Osteoblast (primary cell): ENCODE measurements around the gene PHLDB1. TPM values are rescaled to one million over a fixed set of nuclear protein-coding genes. Genes with fewer than 3 reads are reported as not detected.

Experiments used
- DNase-seq: peaks from one replicate; pipeline ENCODE4 v3.0.0; 2011; ENCODE audit warnings: low spot score, mixed read lengths; ENCODE audit not compliant: insufficient read length; ENCODE audit errors: missing footprints
- H2AFZ ChIP-seq: 2 replicates; pipeline ENCODE4 v1.6.0; 2011; ENCODE audit warnings: mild to moderate bottlenecking, low read length
- H3K27ac ChIP-seq: 2 replicates; pipeline ENCODE4 v1.5.1; 2011; ENCODE audit warnings: mild to moderate bottlenecking, low read depth, low read length, moderate library complexity
- H3K27me3 ChIP-seq: 2 replicates; pipeline ENCODE4 v1.6.0; 2012; ENCODE audit warnings: mild to moderate bottlenecking, control low read depth, inconsistent platforms, low read length, moderate library complexity; ENCODE audit not compliant: insufficient read depth
- H3K36me3 ChIP-seq: 2 replicates; pipeline ENCODE4 v1.5.1; 2011; ENCODE audit warnings: mild to moderate bottlenecking, low read length, control low read depth, moderate library complexity; ENCODE audit not compliant: insufficient read depth
- H3K4me1 ChIP-seq: 2 replicates; pipeline ENCODE4 v1.5.1; 2011; ENCODE audit warnings: mild to moderate bottlenecking, low read length, control low read depth, moderate library complexity; ENCODE audit not compliant: insufficient read depth
- H3K4me2 ChIP-seq: 2 replicates; pipeline ENCODE4 v1.6.0; 2011; ENCODE audit warnings: mild to moderate bottlenecking, low read length; ENCODE audit not compliant: insufficient read depth
- H3K4me3 ChIP-seq: fragments of 200-600 bp; sonication (generic); 3 replicates; pipeline ENCODE4 v1.5.1; 2012; ENCODE audit warnings: mild to moderate bottlenecking, low read length, inconsistent platforms; ENCODE audit not compliant: insufficient read depth
- H3K79me2 ChIP-seq: 2 replicates; pipeline ENCODE4 v1.6.0; 2012; ENCODE audit warnings: mild to moderate bottlenecking, low read length, control low read depth, inconsistent platforms; ENCODE audit not compliant: insufficient read depth
- H3K9me3 ChIP-seq: 2 replicates; pipeline ENCODE4 v1.5.1; 2011; ENCODE audit warnings: low read depth, low read length, control low read depth
- H4K20me1 ChIP-seq: 2 replicates; pipeline ENCODE4 v1.6.0; 2012; ENCODE audit warnings: mild to moderate bottlenecking, low read length, control low read depth; ENCODE audit not compliant: insufficient read depth
- total RNA-seq: library from RNA; depleted of rRNA; stranded (reverse); fragments of >200 nt; gene quantifications from 2 replicates; pipeline ENCODE4 v1.2.3, GENCODE V29; 2012
- TF ChIP-seq, protein P1 (sequence below): IDR thresholded peaks from 2 replicates; pipeline ENCODE4 v1.5.1; 2011; ENCODE audit warnings: mild to moderate bottlenecking, low read depth, low read length, moderate library complexity; ENCODE audit errors: extremely low read depth

The PHLDB1 gene
- total RNA-seq, 1 donor, result 96.3 TPM

DNA sequence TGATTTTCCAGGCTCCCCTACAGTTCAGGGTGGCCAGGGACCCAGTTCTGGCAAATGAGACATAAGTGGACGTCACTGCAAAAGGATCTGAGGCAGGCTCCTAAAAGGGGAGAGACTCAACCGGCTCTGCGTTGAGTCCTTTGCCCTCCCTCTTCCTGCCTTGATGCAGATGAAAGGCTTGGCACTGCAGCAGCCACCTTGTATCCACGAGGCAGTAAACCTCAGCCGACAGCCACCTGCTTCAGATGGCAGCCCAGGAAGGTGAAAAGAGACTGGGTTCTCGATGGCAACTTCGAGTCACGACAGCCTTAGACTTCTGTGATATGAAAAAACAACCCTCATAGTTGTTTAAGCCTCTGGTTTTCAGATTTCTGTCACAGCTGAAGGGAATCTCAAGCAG, 86.8 kb downstream of the PHLDB1 start:
- Histone ChIP-seq H3K36me3 (no peaks in the 10 kb centered on the region), H3K27ac (no peak overlapping the region), H2AFZ (no peak overlapping the region), H4K20me1 (no peaks in the 10 kb centered on the region), H3K9me3 (no peaks in the 10 kb centered on the region), H3K4me3 (no peak overlapping the region), H3K4me1 (peaks cover 11% of the 10 kb centered on the region), H3K4me2 (no peak overlapping the region), H3K79me2 (no peaks in the 10 kb centered on the region), H3K27me3 (no peaks in the 10 kb centered on the region)
- TF ChIP-seq, protein P1, sequence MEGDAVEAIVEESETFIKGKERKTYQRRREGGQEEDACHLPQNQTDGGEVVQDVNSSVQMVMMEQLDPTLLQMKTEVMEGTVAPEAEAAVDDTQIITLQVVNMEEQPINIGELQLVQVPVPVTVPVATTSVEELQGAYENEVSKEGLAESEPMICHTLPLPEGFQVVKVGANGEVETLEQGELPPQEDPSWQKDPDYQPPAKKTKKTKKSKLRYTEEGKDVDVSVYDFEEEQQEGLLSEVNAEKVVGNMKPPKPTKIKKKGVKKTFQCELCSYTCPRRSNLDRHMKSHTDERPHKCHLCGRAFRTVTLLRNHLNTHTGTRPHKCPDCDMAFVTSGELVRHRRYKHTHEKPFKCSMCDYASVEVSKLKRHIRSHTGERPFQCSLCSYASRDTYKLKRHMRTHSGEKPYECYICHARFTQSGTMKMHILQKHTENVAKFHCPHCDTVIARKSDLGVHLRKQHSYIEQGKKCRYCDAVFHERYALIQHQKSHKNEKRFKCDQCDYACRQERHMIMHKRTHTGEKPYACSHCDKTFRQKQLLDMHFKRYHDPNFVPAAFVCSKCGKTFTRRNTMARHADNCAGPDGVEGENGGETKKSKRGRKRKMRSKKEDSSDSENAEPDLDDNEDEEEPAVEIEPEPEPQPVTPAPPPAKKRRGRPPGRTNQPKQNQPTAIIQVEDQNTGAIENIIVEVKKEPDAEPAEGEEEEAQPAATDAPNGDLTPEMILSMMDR, result no peak
- DNase-seq, result no peak

DNA sequence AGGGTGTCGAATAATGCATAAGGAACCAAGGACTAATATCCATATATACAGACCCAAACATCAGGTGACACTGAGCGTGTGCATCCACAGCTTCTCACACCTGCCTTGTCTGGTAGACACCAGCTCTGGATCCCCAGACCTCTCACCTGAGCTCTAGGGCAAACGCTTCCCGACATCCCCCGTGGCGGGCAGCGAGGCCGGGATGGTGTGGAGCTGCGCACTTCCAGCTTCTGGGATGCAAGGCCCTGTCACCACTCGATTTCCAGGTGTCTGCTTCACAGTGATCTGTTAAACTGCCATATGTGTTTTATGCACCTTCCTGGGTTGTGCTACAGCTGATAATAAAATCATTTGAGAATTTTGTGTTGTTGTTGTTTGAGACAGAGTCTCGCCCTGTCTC, 87.4 kb downstream of the PHLDB1 start:
- H3K4me2 ChIP-seq, result no peak overlapping the region
- H3K27me3 ChIP-seq, result no peaks in the 10 kb centered on the region
- TF ChIP-seq, protein P1, result no peak
- no peak for DNase-seq
- H3K36me3 ChIP-seq, result no peaks in the 10 kb centered on the region
- no peaks in the 10 kb centered on the region for H4K20me1 ChIP-seq
- no peak overlapping the region for H3K27ac ChIP-seq
- no peaks in the 10 kb centered on the region for H3K79me2 ChIP-seq
- no peak overlapping the region for H2AFZ ChIP-seq
- H3K9me3 ChIP-seq, result no peaks in the 10 kb centered on the region
- no peak overlapping the region for H3K4me3 ChIP-seq
- H3K4me1 ChIP-seq, result peaks cover 11% of the 10 kb centered on the region

DNA sequence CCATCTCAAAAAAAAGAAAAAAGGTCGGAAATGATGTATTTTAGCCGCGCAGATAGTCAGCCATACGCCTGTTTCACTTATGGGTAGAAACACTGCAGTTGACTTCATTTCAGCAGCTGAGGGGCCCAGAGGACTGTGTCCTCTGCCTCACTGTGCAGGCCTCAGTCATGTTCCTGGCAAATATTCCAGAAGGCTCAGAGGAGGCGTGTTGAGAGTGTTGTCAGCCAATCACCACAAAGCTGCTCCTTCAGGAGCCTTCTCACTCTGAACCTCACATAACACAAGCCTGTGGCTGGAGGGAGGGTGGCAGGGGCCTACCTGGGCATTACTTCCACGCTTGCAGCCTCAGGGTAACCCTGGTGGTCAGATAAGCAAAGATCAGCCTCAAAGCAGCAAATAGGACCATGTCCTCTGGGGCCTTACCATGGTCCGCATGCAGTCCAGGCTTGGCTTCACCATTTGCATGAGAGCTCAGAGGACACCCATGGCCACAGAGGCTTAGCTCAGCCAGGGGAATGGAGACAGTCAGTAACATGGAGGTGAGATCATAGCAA, 89.3 kb downstream of the PHLDB1 start:
- no peak for DNase-seq
- Histone ChIP-seq H3K27me3 (no peaks in the 10 kb centered on the region), H3K79me2 (no peaks in the 10 kb centered on the region), H3K4me2 (no peak overlapping the region), H4K20me1 (no peaks in the 10 kb centered on the region), H3K4me3 (no peak overlapping the region), H3K9me3 (no peaks in the 10 kb centered on the region), H3K4me1 (peaks cover 10% of the 10 kb centered on the region), H3K36me3 (no peaks in the 10 kb centered on the region), H2AFZ (no peak overlapping the region), H3K27ac (no peak overlapping the region)
- TF ChIP-seq, protein P1, result no peak

DNA sequence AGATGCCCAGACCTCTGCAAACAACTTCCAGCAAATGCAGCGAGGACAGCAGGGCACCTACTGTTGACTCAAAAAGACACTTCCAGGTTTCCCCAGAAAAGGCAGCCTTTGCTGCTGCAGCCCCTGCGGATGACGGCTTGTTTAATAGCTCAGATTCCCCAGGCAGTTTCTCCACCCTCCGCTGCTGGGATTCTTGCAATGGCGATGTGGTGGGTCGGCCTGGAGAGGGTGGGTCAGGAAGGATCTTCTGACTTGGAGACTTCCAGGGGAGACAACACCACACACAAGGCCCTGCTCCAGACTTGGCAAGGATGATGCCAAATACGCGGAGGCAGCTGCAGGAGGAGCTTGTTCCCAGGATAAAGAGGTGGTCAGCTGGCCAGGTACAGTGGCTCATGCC, 89.9 kb downstream of the PHLDB1 start:
- H3K36me3 ChIP-seq, result no peaks in the 10 kb centered on the region
- no peak for DNase-seq
- no peaks in the 10 kb centered on the region for H3K79me2 ChIP-seq
- H3K27me3 ChIP-seq, result no peaks in the 10 kb centered on the region
- no peak overlapping the region for H3K4me3 ChIP-seq
- H3K4me2 ChIP-seq, result no peak overlapping the region
- peaks cover 4% of the 10 kb centered on the region for H3K4me1 ChIP-seq
- H3K9me3 ChIP-seq, result no peaks in the 10 kb centered on the region
- no peak overlapping the region for H3K27ac ChIP-seq
- H2AFZ ChIP-seq, result no peak overlapping the region
- H4K20me1 ChIP-seq, result no peaks in the 10 kb centered on the region
- TF ChIP-seq, protein P1, result no peak
